ENCODE measurements around the gene RPS17. TPM values are rescaled to one million over a fixed set of nuclear protein-coding genes. Genes with fewer than 3 reads are reported as not detected.

The RPS17 gene
- total and polyA plus RNA-seq, 2 of the 4 experiments (the other 2 are of a cell fraction), result 2,617 to 4,201 TPM

- Histone ChIP-seq H3K27ac (ENCODE audit: insufficient read depth, low read length) (no peak overlapping the region), H2BK15ac (ENCODE audit: low read depth, low read length) (no peak overlapping the region), H4K91ac (ENCODE audit: insufficient read depth, low read depth, low read length) (no peak overlapping the region), H3K4me1 (ENCODE audit: control insufficient read depth, insufficient read depth, low read length) (peaks cover 3% of the 10 kb centered on the region), H3K23ac (ENCODE audit: low read depth, low read length) (no peak overlapping the region), H2AK9ac (replicated peaks; ENCODE audit: low read depth, low read length, poor library complexity) (peak overlapping the region; percentile 63), H3K9me1 (ENCODE audit: insufficient read depth, low read length) (no peaks in the 10 kb centered on the region), H2BK20ac (ENCODE audit: low read depth, low read length) (no peak overlapping the region), H4K8ac (ENCODE audit: low read depth in 2 of 2, low read length in 2 of 2) (no peak overlapping the region), H4K5ac (ENCODE audit: low read depth, low read length) (no peak overlapping the region), H3K14ac (replicated peaks; ENCODE audit: low read depth, low read length) (no peak overlapping the region), H3K4ac (ENCODE audit: low read depth, low read length) (no peak overlapping the region), H3K4me2 (ENCODE audit: low read depth, low read length) (no peak overlapping the region), H2BK5ac (ENCODE audit: low read depth, low read length, poor library complexity, severe bottlenecking) (no peak overlapping the region), H2AK5ac (ENCODE audit: low read depth, low read length) (no peak overlapping the region), H2AFZ (replicated peaks; ENCODE audit: low read length, poor library complexity) (no peak overlapping the region), H3K27me3 (ENCODE audit: control insufficient read depth, insufficient read depth, low read length) (no peaks in the 10 kb centered on the region), H4K20me1 (ENCODE audit: insufficient read depth, low read length) (peaks cover 50% of the 10 kb centered on the region), H3K18ac (ENCODE audit: low read depth, low read length) (no peak overlapping the region), H2BK120ac (ENCODE audit: low read depth, low read length) (no peak overlapping the region), H3K4me3 (ENCODE audit: insufficient read depth, low read depth, low read length) (no peak overlapping the region), H3K9ac (ENCODE audit: low read depth, low read length) (no peak overlapping the region), H3K36me3 (ENCODE audit: control insufficient read depth, insufficient read depth, low read length) (peaks cover 45% of the 10 kb centered on the region), H3K56ac (ENCODE audit: extremely low read depth, insufficient read depth, low read length) (no peak overlapping the region), H3K9me3 (ENCODE audit: control insufficient read depth, insufficient read depth, low read length) (no peaks in the 10 kb centered on the region), H3K79me1 (ENCODE audit: low read depth in 1 of 2, low read length in 2 of 2) (peaks cover 35 to 56% of the 10 kb centered on the region in 2 experiments)
- POLR2A ChIA-PET (ENCODE audit: unreplicated experiment), result no interaction called here
- ATAC-seq (ENCODE audit: low read depth) (no peak), DNase-seq (no peak)
- dilution Hi-C loops (cut with HindIII; ENCODE audit: low sequenced_read_pairs, unreplicated experiment) (no loop called here), in situ Hi-C loops (cut with MboI; ENCODE audit: low sequenced_read_pairs) (loop anchor here (10.0 kb wide), 3 partner anchors 163 to 467 kb away; no protein-coding TSS in a partner anchor), intact Hi-C loops (cut with micrococcal nuclease) (no loop called here)
- BruUV-seq (replicated peaks), result no TSS peak
- TF ChIP-seq ELK1 (IDR thresholded peaks at IDR 0.05; ENCODE audit: borderline replicate concordance, low read depth, low read length), result no peak
- WGBS, 2 experiments (ENCODE audit: extremely low coverage in 2 of 2, insufficient read length in 1 of 2), result 67% methylated on average over 1 of the region's 4 CpGs; no CpG with 5 or more reads in 1 of the 2 experiments
- CTCF ChIA-PET, result no interaction called here
Measured at GRCh38 chr15:82537351-82537908, 2.8 kb downstream of the RPS17 start.

Data from IMR-90 (cell line).